GM08714 (cell line): ENCODE data around the gene DGLUCY.
"Not testable (repeated sequence)": the region's sequence is repeated elsewhere in the genome, so short reads cannot be mapped to it uniquely, and the experiment has no call there.

Experiments used
- H3K4me3 ChIP-seq: fragments of 200-500 bp; sonication (Bioruptor generic); 2 replicates; pipeline ENCODE4 v1.5.1; 2014; ENCODE audit warnings: mild to moderate bottlenecking, low read length, inconsistent platforms
- ZNF274 ChIP-seq: IDR thresholded peaks from 2 replicates; pipeline ENCODE4 v1.6.1; 2012; ENCODE audit warnings: mild to moderate bottlenecking, low read depth, low read length

The DGLUCY gene

GRCh38 chr14:91185721-91186120 lies 71.8 kb downstream of the DGLUCY start:
- no peak for TF ChIP-seq ZNF274

GRCh38 chr14:91186515-91187066 lies 72.7 kb downstream of the DGLUCY start:
- no peak for TF ChIP-seq ZNF274
- H3K4me3 ChIP-seq: no peak overlapping the region

More at GRCh38 chr14:91185721-91186120, 71.8 kb downstream of the DGLUCY start:
- no peak overlapping the region for H3K4me3 ChIP-seq

GRCh38 chr14:91187271-91187670 lies 73.4 kb downstream of the DGLUCY start:
- no peak for TF ChIP-seq ZNF274
- no peak overlapping the region for H3K4me3 ChIP-seq

- TF ChIP-seq ZNF274: no peak
- H3K4me3 ChIP-seq: no peak overlapping the region
Measured at GRCh38 chr14:91190853-91191252, 77.0 kb downstream of the DGLUCY start.

- TF ChIP-seq ZNF274: no peak
- H3K4me3 ChIP-seq: no peak overlapping the region
Measured at GRCh38 chr14:91193069-91193468, 79.2 kb downstream of the DGLUCY start.

GRCh38 chr14:91195881-91196280 lies 82.0 kb downstream of the DGLUCY start:
- no peak overlapping the region for H3K4me3 ChIP-seq
- TF ChIP-seq ZNF274: no peak

- no peak for TF ChIP-seq ZNF274
Measured at GRCh38 chr14:91197631-91198030, 83.8 kb downstream of the DGLUCY start.

GRCh38 chr14:91200802-91201201 lies 86.9 kb downstream of the DGLUCY start:
- H3K4me3 ChIP-seq: not testable (repeated sequence)

More at GRCh38 chr14:91197631-91198030, 83.8 kb downstream of the DGLUCY start:
- H3K4me3 ChIP-seq: no peak overlapping the region

GRCh38 chr14:91202234-91202974 lies 88.5 kb downstream of the DGLUCY start:
- H3K4me3 ChIP-seq: no peak overlapping the region
- TF ChIP-seq ZNF274: no peak

- TF ChIP-seq ZNF274: no peak
- H3K4me3 ChIP-seq: no peak overlapping the region
Measured at GRCh38 chr14:91204657-91205056, 90.8 kb downstream of the DGLUCY start.

- no peak overlapping the region for H3K4me3 ChIP-seq
- TF ChIP-seq ZNF274: no peak
Measured at GRCh38 chr14:91205459-91205858, 91.6 kb downstream of the DGLUCY start.

GRCh38 chr14:91207008-91207407 lies 93.1 kb downstream of the DGLUCY start:
- no peak overlapping the region for H3K4me3 ChIP-seq
- no peak for TF ChIP-seq ZNF274

- TF ChIP-seq ZNF274: no peak
- no peak overlapping the region for H3K4me3 ChIP-seq
Measured at GRCh38 chr14:91211017-91211416, 97.1 kb downstream of the DGLUCY start.

GRCh38 chr14:91214306-91214705 lies 100.4 kb downstream of the DGLUCY start:
- no peak overlapping the region for H3K4me3 ChIP-seq
- no peak for TF ChIP-seq ZNF274

- no peak for TF ChIP-seq ZNF274
Measured at GRCh38 chr14:91215381-91215780, 101.5 kb downstream of the DGLUCY start.

More at GRCh38 chr14:91215381-91215780, 101.5 kb downstream of the DGLUCY start:
- H3K4me3 ChIP-seq: no peak overlapping the region
